Right kidney (tissue), 1 donor: ENCODE results near the gene CARD19.
A peak's percentile ranks its signal among the peaks of the same experiment; 100 is the strongest.

Experiments used
- DNase-seq: peaks from one replicate; pipeline ENCODE4 v3.0.0-alpha.2; 2016

CARD19 gene

DNA sequence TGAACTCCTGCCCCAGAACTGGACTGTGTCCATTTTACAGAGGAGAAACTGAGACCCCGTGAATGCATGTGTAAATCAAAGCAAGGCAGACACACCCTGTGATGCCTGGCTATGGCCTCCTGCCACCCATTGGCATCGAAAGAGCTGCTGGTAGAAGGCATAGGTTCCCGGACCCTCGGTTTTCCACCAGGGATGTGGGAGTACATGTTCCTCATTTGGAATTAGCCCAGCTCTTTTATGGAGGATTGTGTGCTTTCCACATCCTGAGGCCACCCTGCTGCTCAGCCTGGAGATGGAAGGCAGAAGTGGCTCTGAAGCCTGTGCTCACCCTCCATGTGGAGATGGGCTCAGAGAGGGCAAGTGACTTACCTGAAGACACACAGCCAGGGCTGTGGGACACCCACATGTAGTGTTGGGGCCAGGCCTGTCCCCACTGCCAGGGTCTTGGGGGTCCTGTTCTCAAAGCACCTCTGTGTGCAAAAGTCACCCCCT is 34.7 kb upstream of the CARD19 start:
- DNase-seq, result peak; percentile 21

DNA sequence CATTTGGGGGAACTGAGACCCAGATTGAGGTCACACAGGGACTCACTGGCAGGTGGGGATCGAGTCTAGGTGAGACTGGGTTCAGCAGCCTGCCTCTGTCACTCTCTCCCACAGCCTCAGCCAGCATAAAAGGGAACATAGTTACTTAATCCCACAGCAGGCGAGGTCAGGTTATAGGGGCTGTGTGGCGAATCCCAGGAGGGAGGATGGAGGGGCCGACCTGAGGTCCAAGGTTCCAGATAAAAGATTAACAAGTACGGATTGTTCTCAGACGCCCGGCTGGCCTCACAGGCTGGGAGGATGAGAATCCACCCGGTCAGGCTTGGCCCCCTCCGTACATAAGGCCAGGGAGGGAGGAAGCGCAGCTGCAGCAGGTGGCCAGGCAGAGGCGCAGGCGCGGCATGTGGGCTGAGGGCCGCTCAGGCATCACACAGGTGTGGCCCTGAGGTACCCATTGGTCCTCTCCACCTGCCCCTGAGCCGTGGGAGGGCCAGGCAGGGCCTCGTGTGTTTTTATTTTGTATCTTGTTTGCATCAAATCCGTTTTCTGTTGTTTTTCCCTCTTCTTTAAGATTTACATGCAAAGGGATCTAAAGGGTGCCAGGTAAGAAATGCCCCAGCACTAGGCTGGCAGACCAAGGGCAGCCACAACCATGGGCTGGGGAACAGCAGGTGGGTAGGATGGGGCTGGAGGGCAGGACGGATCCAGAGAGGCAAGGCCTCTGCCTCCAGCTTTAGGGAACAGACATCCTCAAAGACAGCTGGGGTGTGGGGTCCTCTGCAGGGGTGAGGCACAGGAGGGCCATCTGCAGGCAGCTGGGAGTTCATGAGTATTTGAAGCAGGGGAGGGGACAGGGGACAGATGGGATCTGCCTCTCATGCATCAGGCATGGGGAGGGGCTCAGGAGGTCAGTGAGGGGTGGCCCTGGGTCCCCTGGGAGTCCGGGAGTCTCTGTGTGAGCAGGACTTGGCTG is 33.9 kb upstream of the CARD19 start:
- peak; percentile 42 for DNase-seq

DNA sequence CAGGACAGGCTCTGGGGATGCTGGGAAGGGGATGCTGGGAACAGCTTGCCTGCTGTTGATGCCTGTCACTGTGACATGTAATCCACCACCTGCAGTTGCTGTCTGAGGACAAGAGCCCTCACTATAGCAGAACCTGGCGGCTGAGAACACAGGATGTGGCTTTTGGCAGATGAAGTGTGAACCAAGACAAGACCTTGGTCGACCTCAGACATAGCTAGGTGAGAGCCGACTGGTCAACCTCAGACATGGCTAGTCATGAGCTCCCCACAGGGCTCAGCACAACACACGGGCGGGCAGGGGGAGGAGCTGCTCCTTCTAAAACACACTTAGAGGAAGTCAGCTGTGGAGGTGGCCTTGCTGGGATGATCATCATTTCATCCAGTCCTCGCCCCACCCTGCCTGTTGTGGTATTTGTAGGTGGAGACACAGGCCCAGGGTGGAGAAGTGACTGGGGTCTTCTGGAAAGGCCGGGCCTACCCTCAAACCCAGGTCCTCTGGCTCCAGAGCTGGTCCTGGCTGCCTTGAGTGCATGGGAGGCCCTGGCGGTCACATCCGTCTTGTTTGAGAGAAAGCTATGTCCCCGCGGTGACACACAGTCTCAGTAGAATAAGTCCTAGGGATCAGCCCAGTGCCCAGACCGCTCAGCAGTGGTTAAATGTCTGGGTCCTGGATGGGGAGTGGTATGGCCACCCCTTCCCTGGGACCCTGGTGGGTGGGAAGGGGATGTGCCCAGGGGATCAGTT is 31.5 kb upstream of the CARD19 start:
- DNase-seq, result no peak

DNA sequence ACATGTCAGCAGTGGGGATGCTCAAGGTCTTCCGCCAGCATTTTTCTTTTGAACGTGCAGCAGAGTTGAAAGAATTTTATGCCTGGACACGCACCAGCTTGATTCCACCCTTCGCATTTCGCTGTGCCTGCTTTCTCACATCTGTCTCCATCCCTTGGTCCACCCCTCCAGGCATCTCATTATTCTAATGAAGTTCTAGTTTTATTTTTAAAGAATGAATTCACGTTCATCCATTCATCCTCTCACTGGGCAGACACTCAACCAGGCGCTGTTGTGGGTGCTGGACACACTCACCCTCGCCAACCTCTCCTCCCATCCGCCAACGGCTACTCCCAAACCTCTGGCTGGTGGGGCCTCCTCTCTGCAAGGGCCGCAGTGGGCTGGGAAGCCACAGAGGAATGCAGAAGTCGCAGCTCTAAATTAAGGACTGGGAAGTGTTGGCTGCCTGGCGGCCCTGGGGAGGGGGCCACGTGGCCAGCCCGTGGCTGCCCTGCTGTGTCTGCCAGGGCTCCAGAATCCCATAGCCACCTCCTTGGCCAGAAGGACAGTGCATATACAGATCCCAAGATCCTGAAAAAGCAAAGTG is 30.8 kb upstream of the CARD19 start:
- DNase-seq, result no peak

DNA sequence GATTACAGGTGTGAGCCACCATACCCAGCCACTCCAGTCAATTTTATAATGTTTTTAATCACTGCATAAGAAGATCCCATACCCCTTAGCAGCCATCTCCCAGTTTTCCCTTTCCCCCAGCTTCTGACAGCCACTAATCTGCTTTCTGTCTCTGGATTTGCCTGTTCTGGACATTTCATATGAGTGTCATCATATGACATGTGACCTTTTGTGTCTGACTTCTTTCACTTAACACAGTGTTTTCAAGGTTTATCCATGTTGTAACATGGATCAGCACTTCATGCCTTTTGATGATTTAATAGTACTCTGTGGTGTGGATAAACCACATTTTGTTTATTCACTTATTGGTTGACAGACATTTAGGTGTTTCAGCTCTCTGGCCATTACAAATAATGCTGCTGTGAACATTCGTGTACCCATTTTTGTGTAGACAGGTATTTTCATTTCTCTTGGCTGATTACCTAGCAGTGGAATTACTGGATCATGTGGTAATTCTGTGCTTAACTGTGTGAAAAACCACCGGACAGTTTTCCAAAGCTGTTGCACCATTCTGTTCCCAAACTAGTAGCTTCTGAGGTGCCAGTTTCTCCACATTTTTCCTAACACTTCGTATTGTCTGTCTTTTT is 28.9 kb upstream of the CARD19 start:
- DNase-seq, result no peak

DNA sequence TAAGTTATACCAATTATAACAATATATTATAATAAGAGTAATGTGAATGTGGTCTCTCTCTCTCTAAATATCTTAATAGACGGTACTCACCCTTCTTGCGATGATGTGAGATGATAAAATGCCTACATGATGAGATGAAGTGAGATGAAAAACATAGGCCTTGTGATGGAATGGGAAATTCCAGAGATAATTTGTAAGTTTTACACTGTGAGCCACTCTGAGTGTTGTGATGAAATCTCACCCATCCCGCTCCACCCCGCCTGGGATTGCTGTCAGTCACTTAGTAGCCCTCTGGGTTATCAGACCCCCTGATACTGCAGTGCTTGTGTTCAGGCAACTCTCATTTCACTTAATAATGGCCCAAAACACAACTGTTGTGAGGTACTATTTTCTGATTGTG is 27.1 kb upstream of the CARD19 start:
- DNase-seq, result no peak

DNA sequence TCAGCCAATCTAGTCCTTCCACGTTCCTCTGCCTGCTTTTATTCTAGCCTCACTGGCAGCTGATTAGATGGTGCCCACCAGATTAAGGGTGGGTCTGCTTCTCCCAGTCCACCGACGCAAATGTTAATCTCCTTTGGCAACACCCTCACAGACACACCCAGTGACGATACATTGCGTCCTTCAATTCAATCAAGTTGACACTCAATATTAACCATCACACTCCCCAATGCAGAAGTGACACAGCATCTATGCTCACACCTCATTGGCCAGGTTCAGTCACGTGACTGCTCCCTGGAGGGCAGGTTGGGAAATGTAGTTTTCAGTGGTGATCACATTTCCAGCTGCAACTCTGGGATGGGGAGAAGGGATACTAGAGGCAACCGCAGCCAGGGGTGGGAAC is 24.6 kb upstream of the CARD19 start:
- no peak for DNase-seq

DNA sequence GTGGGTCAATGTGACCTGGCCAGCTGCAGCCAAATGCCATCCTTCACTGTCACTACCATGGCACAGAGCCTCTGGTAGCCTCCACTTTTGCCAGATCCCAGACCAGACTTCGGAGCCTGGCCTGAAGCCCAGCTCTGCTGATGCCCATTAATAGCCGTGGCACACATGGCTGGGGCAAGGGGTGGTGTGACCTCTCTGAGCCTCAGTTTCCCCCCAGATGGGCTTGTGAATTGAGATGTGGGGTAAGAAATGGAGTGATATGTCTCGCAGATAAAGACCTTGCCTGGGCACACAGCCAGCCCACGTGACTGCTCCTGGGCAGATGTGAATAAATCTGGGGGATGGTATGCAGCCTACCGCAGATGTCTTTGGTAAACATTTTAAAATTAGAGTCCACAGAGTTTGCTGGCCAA is 23.6 kb upstream of the CARD19 start:
- no peak for DNase-seq

DNA sequence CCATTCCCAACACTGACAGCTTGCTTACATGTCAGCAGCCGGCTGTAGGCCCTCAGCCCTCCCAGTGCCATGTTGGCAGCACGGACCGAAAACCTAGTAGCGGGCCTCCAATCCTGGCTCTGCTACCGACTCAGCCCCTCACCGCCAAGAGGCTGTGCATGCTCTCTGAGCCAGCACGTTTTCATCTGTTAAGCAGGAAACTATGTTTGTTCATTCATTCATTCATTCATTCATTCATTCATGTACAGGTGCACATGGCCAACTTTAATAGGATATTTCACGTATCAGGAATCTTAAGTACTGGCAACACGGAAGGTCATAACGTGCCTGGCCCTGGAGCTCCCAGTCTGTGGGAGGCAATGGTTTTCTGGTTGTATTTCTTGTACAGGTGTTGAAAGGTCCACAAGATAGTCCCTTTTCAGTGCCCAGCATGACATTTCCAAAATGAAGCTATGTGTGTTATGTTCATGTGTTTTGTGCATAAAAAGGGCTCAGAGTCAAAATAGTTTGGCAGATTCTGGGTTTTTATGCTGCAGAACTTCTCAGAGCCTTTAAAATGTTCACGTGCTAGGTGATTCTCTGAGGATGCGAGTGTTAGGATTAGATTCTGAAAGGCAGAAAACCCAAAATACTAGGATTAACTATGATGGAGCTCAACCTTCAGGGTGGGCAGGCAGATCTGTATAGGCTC is 19.8 kb upstream of the CARD19 start:
- no peak for DNase-seq

DNA sequence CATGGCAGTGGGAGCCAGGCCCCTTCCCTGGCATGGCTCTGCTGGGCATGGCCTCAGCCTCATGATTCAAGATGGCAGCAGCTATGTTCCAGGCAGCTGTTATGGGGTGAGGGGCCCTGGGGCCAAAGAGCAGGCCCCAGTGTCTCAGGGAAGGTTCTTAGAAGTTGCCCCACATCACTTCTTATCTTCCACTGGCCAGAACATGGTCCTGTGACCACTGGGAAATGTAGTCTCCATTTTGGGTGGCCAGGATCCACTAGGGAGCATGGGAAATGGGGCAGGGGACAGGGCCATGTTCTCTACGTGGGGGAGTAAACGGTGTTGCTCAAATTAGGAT is 19.3 kb upstream of the CARD19 start:
- DNase-seq, result no peak

DNA sequence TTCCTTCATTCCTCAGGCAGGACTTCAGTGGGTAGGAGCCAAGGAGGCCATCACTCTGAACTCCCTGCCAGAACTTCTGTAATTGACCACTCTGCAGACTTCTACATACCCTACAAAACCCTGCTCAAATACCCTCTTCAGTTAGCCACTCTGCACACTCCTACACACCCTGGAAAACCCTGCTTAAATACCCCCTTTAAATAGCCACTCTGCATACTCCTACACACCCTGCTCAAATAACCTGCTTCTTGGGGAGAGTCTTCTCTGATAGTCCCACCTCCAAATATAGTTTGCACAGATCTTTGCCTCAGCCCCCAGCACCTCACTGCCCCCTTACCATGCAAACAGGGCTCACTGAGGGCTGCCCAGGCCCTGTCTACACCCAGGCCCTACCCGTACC is 18.6 kb upstream of the CARD19 start:
- no peak for DNase-seq

DNA sequence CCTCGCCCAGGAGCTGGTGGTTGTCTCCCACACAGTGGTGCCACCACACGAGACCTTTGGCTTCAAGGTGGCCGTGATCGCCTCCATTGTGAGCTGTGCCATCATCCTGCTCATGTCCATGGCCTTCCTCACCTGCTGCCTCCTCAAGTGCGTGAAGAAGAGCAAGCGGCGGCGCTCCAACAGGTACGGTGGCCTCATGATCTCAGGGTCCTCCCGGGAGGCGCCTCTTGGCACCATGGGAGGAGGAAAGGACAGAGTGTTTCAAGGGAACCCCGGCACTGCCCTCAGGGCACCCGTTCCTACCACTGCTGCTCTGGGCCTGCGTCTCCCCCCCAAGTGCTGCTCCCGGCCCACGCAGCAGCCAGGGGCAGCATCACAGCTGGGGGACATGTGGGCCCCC is 18.2 kb upstream of the CARD19 start:
- DNase-seq, result no peak

DNA sequence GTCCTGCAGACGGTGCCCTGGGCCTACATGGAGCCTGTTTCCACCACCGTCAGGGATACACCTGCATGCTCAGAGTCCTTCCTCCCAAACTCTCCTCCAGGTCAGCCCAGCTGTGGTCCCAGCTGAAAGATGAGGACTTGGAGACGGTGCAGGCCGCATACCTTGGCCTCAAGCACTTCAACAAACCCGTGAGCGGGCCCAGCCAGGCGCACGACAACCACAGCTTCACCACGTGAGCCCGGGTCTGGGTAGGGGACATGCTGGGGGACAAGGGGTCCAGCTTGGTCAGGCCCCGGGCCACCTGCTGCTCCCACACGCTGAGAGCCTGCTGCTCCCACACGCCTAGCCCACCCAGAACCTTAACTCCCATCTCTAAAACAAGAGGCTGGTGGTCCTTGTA is 16.6 kb upstream of the CARD19 start:
- no peak for DNase-seq

DNA sequence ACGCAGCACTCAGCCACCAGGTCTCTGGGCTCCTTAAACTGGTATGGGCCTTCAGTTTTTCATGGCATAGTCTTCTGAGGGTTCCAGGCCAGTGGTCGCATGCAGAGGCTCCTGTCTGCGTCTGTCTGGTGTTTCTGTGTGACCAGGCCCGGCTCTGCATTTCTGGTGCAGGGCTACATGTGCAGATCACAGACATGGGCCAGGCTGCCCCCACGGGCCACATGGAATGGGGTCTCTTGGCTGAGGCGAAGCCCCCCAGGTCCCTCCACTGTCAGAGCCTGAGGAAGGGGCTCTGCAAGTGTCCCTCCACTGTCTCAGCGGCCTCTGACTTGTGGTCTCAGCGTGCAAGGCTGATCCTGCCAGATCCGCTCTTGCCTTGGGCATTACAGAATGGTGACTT is 15.6 kb upstream of the CARD19 start:
- DNase-seq, result no peak

DNA sequence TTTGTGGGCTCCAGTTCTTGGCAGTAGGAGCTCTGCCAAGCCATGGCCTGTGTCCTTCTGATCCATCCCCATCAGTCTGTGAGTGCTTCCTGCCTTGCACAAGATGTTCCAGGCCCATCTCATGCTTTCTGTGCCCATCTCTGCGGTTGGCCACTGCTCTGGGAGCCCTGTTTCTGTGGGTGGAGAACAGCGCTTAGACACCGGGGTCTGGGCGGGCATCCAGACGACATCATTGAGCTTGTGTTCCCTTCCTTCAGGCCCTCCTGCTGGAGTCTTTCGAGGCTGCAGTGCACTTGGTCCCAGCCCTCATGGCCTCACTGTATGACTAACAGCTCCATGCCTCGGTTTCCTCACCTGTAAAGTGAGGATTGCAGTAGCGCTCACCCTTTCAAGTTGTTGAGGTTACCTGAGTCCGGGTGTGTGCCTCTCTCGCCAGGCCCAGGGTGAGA is 14.9 kb upstream of the CARD19 start:
- DNase-seq, result no peak

DNA sequence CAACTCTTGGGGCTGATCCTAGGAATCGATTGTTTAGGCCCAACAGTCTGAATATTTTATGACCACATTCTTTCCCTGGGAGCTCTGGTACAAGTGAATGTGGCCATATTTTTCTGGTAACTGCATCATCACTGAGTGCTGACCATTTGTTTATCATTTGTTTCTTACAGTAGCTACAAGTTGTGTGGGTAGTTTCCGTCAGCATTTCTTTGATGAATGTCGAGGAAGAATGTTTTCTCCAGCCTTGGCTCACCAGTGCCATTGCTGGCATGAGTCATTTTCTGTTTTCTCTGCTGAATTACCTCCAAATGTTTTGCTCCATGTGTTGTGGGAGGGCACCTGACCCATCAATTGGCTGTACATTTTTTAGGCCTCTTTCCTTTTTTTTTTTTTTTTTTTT is 14.1 kb upstream of the CARD19 start:
- DNase-seq, result no peak

DNA sequence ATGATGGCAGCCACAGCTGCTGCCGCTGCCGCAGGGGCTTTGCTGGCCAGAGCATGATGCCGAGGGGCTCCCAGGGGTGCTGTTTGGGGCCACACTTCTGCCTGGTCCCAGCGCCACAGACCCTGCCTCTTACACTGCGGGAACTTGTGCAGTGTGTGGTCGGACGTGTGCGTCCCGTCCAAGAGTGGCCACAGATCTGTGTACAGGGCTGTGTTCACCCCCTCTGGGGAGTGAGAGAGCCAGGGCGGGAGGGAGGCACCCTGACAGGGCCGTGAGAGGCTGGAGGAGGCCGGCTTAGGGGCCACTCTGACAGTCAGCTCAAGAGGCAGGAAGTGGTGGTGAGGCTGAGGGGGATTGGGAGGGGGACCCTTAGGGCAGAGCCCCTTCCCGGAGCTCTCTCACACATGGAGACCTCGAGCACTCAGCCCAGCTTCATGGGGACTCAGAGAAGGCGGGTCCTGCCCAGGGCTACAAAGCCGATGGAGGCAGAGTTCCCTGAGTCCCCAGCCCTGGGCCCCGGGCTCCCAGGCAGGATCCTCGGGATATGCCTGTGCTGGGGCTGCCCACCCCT is 13.1 kb upstream of the CARD19 start:
- no peak for DNase-seq

DNA sequence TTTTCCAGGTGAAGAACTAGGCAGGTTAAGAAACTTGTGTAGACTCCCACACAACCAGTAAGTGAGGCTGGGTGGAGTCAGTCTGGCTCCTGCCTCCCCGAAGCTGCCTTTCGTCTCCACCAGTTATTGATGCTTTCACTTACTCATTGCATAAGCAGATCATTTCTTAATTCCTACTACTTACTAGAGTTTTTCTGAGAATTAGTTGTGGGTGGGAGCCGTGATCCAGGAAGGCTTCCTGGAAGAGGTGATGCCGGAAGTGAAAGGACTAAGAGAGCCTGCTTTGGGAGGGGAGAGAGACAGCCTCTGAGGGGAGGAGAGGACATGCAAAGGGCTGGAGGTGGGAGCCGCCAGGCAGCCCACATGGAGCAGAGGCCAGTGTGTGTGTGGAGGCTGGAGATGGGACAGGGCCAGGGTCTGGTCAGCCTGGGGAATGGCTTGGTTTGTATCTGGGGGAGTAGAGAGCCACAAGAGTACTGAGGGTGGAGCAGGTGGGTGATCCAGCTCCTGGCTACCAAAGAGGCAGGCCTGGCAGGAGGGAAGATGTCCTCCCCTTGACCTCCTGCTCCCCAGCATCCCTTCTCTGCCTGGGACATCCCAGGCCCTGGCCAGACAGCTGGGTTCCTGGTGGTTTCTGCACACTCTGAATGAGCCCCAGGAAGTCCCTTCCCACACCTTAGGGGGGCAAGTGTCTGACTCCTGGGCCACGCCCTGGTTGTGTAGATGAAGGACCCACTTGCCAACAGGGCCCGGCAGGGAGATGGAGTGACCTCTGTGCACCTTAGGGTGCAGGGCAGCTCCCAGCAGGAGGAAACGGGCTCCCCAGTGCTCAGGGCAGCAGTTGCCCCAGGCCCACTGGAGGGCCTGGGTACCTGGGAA is 12.2 kb upstream of the CARD19 start:
- no peak for DNase-seq

DNA sequence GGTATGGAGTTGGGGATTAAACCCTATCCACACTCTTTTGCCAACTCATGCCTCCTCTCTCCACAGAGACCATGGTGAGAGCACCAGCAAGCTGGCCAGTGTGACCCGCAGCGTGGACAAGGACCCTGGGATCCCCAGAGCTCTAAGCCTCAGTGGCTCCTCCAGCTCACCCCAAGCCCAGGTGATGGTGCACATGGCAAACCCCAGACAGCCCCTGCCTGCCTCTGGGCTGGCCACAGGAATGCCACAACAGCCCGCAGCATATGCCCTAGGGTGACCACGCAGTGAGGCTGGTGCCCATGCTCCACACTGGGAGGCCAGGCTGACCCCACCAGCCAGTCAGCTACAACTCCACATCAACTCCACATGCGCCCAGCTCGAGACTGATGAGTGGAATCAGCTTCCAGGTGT is 11.5 kb upstream of the CARD19 start:
- no peak for DNase-seq

DNA sequence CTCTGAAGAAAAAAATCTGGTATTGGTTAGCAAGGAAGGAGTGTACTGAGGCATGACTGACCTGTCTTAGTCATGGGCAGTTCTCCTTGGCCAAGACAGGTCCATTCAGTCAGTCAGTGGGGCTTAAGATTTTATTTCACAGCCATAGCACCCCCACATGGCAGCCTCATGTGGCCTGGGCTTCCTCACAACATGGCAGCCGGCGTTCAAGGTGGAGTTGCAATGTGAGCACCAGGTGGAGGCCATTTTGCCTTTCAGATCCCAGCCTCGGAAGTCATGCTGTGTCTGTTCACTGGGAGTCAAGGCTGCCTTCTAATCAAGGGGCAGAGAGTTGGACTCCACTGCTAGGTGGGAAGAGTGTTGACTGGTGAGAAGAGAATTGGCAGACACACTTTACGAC is 10.3 kb upstream of the CARD19 start:
- DNase-seq, result no peak
